GM18517 (cell line): ENCODE data around the gene GDI2.
"Not testable (repeated sequence)": the region's sequence is repeated elsewhere in the genome, so short reads cannot be mapped to it uniquely, and the experiment has no call there.

Experiments
- ATAC-seq: cut with Tn5 transposase; IDR thresholded peaks from one replicate; pipeline ENCODE4 v1.9.1; 2021; ENCODE audit warnings: mild to moderate bottlenecking, moderate library complexity; ENCODE audit not compliant: unreplicated experiment

The GDI2 gene

DNA sequence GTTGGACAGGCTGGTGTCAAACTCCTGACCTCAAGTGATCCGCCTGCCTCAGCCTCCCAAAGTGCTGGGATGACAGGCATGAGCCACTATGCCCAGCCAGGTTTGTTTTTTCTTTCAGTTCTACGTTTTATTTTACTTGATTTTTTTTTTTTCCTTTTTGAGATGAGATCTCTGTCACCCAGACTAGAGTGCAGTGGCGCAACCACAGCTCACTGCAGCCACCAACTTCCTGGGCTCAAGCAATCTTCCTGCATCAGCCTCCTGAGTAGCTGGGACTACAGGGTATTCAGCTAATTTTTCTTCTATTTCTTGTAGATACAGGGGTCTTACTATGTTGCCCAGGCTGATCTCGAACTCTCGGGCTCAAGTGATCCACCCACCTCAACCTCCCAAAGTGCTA is 24.3 kb downstream of the GDI2 start:
- no peak for ATAC-seq

GRCh38 chr10:5783300-5783699 is 29.9 kb downstream of the GDI2 start:
- no peak for ATAC-seq

DNA sequence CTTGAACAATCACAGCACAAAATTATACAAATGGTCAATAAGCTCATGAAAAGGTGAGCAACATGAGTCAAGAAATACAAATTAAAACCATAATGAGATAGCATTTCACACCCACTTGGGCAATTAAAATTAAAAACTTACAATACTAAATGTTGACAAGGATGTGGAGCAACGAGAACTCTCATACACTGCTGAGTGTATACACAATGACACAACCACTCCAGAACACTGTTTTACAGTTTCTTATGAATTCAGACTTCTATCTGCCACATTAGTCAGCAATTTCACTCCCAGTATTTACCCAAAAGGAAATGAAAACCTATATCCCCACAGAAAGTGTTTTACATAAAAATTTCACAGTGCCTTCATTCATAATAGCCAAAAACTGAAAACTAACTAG is 31.1 kb downstream of the GDI2 start:
- ATAC-seq: no peak

DNA sequence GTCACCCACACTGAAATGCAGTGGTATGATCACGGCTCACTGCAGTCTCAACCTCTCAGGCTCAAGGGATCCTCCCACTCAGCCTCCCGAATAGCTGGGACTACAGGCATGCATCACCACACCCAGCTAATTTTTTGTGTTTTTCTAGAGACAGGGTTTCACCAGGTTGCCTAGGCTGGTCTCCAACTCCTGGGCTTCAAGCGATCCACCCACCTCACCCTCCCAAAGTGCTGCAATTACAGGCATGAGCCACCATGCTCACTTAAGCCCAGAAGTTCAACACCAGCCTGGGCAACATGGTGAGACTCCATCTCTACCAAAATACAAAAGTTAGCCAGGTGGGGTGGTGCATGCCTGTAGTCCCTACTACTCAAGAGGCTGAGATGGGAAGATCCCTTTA is 33.5 kb downstream of the GDI2 start:
- no peak for ATAC-seq

DNA sequence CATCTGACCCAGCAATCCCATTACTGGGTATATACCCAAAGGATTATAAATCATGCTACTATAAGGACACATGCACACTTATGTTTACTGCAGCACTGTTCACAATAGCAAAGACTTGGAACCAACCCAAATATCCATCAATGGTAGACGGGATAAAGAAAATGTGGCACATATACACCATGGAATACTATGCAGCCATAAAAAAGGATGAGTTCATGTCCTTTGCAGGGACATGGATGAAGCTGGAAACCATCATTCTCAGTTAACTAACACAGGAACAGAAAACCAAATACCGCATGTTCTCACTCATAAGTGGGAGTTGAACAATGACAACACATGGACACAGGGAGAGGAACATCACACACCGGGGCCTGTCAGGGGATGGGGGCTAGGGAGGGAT is 35.5 kb downstream of the GDI2 start:
- not testable (repeated sequence) for ATAC-seq

DNA sequence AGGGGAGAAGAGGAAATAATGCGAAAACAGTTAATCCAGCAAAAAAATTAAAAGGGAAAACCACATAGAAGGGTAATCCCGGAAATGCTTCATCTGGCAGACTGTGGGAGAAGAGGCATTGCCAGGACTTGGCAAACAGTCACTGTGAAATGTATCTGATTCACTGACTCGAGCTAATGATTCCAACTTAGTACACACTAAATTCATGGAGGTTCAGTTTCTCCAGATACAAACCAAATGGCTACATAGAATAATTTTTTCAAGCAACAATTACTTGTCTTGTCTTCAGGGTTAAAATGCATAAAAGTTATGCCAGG is 36.4 kb downstream of the GDI2 start:
- no peak for ATAC-seq

- ATAC-seq: no peak
Observed at GRCh38 chr10:5776136-5776880, 36.9 kb downstream of the GDI2 start.

DNA sequence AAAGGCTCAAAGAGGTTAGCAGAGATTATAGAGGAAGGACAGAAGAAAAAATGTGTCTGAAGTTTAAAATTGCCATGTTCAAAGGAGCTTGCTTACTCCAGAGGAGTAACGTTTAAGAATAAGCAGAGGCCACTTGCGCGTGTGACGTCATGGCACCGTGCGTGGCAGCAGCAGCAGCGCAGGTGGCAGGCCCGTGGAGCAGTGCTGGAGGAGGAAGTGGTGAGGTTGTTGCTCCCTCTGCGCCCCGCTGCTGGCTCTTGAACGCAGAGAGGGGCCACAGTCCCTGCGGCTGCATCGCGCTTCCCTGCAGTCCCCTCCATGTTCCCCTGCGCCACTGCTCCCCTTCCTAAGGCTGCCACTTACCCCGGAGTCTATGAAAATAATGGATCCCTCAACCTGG is 37.5 kb downstream of the GDI2 start:
- no peak for ATAC-seq

DNA sequence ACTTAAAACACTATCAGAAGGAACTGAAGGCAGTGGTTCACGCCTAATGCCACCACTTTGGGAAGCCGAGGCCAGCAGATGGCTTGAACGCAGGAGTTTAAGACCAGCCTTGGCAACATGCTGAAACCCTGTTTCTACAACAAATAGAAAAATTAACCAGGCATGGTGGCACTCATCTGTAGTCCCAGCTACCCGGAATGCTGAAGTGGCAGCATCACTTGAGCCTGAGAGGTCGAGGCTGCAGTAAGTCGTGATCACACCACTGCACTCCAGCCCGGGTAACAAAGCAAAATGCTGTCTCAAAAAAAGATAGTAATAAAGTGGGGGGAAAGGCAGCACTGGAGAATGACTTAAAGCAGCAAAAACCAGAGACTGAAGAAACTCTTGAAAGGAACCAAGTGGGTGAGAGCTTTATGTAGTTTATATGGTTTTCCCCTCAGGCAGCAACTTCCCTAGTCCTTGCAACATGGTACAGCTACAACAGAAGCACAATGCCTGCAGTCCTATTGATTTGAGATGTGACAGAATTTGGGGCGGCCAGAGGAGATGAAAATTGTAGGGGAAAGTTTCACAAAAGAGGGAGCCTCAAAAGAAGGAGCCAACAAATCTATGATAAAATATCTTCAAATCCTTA is 38.1 kb downstream of the GDI2 start:
- ATAC-seq: no peak

- ATAC-seq: no peak
Observed at GRCh38 chr10:5766189-5766588, 47.0 kb downstream of the GDI2 start.

DNA sequence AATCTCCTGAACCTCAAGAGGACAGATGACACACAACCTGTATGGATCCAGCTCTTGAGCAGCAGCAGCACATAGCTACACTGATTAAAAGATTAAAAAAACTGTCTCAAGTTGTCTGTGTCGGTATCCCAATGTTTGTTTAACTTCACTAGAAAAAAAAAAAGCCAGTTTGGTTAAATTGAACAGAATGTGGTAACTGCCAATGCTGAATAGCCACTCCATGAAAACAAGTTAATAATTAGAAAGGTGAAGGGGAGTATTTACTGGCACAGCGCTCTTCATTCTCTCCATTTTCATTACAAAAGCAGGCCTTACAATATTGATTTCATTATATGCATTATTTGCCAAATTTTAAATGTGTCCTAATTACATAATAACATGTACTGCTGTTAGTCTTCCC is 47.6 kb downstream of the GDI2 start:
- no peak for ATAC-seq

- no peak for ATAC-seq
Observed at GRCh38 chr10:5764422-5765297, 48.6 kb downstream of the GDI2 start.

GRCh38 chr10:5762531-5762930 is 50.7 kb downstream of the GDI2 start:
- ATAC-seq: no peak

DNA sequence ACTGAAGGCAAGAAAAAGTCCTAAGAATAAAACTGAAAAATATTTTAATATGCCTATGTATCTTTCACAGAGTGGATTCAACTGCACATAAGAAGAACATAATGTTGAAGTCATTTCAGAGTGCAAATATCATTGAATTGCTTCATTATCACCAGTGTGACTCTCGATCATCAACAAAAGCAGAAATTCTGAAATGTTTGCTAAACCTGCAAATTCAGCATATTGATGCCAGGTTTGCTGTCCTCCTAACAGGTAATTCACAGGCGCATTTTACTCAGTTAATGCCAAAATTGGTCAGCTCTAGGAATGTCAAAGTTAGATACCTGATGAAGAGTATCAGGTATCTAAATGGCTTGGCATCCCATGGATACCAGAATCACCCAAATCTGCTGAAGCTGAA is 52.0 kb downstream of the GDI2 start:
- no peak for ATAC-seq

DNA sequence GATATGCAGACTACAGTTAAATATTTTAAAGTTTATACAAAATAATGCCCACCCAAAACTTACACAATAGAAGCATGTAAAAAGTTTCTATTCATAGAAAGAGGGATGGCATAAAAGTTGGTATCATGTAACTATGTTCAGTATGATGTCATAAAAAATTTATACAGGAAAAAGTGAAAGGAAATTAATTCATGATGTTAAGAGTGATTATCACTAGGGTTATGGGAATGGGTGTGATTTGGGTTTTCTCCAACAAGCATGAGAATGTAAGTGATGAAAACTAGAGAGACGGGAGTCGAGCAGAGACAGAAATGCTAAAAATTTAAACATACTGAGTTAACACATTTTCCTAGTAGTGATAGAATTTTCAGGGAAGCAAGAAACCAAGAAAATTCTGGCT is 52.7 kb downstream of the GDI2 start:
- no peak for ATAC-seq

GRCh38 chr10:5758927-5759326 is 54.3 kb downstream of the GDI2 start:
- ATAC-seq: no peak

GRCh38 chr10:5757766-5758517 is 55.3 kb downstream of the GDI2 start:
- no peak for ATAC-seq

DNA sequence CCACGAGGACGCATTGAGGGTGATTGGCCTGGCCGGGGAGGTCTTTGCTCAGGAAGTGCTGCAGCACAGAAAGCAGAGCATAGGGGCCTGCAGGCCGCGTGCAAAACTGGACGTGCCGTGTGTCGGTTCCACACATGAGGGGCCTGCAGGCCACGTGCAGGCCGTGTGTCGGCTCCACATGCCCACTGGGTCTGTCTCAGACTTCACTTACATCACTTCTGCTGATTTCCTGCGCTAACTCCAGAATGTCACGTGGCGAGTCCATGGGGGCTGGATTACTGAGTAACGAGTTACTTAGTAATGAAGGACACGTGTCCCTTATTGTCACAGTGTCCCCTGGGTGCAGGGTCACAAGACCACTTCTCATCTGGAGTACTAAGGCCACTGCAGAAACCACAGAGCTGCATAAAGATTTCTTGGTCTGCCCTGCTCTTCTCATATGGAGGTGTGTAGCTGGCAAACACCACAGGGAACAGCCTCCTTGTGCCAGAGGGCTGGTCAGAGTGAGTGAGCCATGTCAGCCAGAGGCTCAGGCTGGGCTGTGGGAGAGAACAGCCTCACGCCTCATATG is 60.8 kb downstream of the GDI2 start:
- ATAC-seq: no peak

DNA sequence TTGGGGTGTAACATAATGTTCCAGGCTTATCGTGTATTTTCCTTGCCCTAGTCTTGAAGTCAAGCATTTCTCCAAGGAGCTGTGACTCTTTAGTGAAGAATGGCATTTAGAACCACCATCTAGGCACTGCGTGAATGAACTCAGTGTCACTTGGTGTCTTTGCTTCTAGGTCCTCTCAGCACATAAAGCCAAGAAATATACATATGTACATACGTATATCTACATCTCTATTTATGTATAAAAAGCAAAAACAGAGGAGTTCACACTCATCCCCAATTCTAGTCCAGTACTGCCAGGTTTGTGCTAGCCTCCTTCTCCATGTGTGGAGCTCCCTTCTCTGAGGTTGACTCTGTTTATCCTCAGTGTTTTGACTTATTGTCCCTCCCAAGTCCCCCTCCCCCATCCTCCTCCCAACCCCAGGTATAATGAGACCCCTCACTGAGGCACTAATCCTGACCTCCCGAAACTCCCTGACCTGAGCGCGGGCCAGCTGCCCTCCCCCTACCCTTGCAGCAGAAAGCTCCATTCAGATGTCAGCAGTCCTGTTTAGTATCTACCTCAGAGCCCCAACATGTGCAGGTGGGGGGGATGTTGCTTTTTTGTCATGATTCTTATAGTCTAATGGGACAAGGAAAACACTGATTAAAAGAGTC is 61.5 kb downstream of the GDI2 start:
- ATAC-seq: no peak

GRCh38 chr10:5748394-5748803 is 64.8 kb downstream of the GDI2 start:
- no peak for ATAC-seq
